Measurements from ENCODE around the gene PDZD4. TPM values are rescaled to one million over a fixed set of nuclear protein-coding genes. Genes with fewer than 3 reads are reported as not detected.

Gene PDZD4
- total and polyA plus RNA-seq, 9 of the 15 experiments (the other 6 are each of a cell fraction or from before 2014, with no cell fraction given): 0.05 to 0.38 (median 0.07) TPM; not detected in 5

GRCh38 chrX:153828308-153828707, 2.0 kb downstream of the PDZD4 start (continued):
- TF ChIP-seq ZNF699 (CRISPR knock-in tag; IDR thresholded peaks at IDR 0.05; ENCODE audit: insufficient replicate concordance): no peak
- no peak for TF ChIP-seq HDAC6 (IDR thresholded peaks at IDR 0.05; ENCODE audit: low read depth, low read length)

GRCh38 chrX:153827903-153828302, 2.4 kb downstream of the PDZD4 start:
- Histone ChIP-seq H3K4me2 (ENCODE audit: insufficient read depth, low read length) (no peak overlapping the region), H3K9ac (ENCODE audit: insufficient read depth in 1 of 2, low read depth in 2 of 2, low read length in 2 of 2) (no peak overlapping the region), H3K36me3 (ENCODE audit: control insufficient read depth, insufficient read depth, low read length) (no peaks in the 10 kb centered on the region), H4K20me1 (replicated peaks; ENCODE audit: control insufficient read depth, insufficient read depth, low read length) (0 out of 2 replicates have a peak, but pooled peaks cover 3% of the 10 kb centered on the region), H3K9me3 (replicated peaks; ENCODE audit: control insufficient read depth, insufficient read depth, low read depth, low read length) (no peaks in the 10 kb centered on the region), H2AFZ (ENCODE audit: low read depth, low read length) (no peak overlapping the region), H3K9me1 (ENCODE audit: control insufficient read depth, insufficient read depth, low read length) (no peaks in the 10 kb centered on the region), H3K4me3 (no peak overlapping the region), H3K27me3 (ENCODE audit: control insufficient read depth in 2 of 2, insufficient read depth in 2 of 2, low read length in 2 of 2) (peaks cover 25 to 66% of the 10 kb centered on the region in 2 experiments; a peak in 4 of 5 replicates), H3K4me1 (replicated peaks in 1 of 2; ENCODE audit: control insufficient read depth in 2 of 2, insufficient read depth in 2 of 2, low read length in 2 of 2) (peaks cover 0 to 28% of the 10 kb centered on the region in 2 experiments; a peak in 2 of 5 replicates), H3K27ac (ENCODE audit: extremely low read depth, low read depth, low read length) (no peak overlapping the region), H3K79me2 (ENCODE audit: control insufficient read depth, insufficient read depth, low read length) (no peaks in the 10 kb centered on the region)
- intact Hi-C loops (cut with micrococcal nuclease): no loop called here
- 51% methylated on average over 4 of the region's 9 CpGs for WGBS (ENCODE audit: insufficient coverage, low coverage, missing lambda C conversion rate)
- ChIA-PET POLR2A (no interaction called here), CTCF (ENCODE audit: low intra/inter-chr PET ratio) (no interaction called here)
- in situ Hi-C loops (cut with MboI): no loop called here
- BruUV-seq (replicated peaks): no TSS peak
- no peak for DNase-seq (ENCODE audit: extremely low read depth in 1 of 4, low spot score in 3 of 4)
- no peak for ATAC-seq
- no peak for FAIRE-seq
- no peak for TF ChIP-seq ZNF24 (IDR thresholded peaks at IDR 0.05)
- TF ChIP-seq TARDBP (IDR thresholded peaks at IDR 0.05): no peak
- no peak for TF ChIP-seq CHAMP1 (IDR thresholded peaks at IDR 0.05)

Measured in K562 (cell line).